Left cardiac atrium (tissue), 2 donors: Measurements from ENCODE around the gene APEH. TPM values are rescaled to one million over a fixed set of nuclear protein-coding genes. Genes with fewer than 3 reads are reported as not detected.

ENCODE experiments used
- total RNA-seq, 2 donors: library from RNA; stranded (reverse); fragmentation: NEBNext Ultra II Directional; extraction: Animal tissue kit (Norgen Biotek cat#: 25700); gene quantifications; one replicate each; pipeline ENCODE4 v1.2.1, GENCODE V29; 2021
- donor health status: DM: no; HTN: yes; CAD: no; lungs with severe emphysema.
- donor health status: DM: yes; HTN: yes; CAD: no.

Gene APEH
- total RNA-seq, 2 donors from 2014 or later, result 75.3 to 82.6 TPM

Other genes with a start within 250 kb of the APEH start
- gene NICN1, start 245.0 kb upstream of the APEH start, total RNA-seq, result 10 to 100 TPM; 12.0 to 17.2 TPM
- gene DAG1, start 204.1 kb upstream of the APEH start, total RNA-seq, result 100 to 1,000 TPM in 1 of 2 donors, 10 to 100 TPM in 1; 91.4 to 100 TPM
- under 1 TPM; 0.27 to 0.39 TPM for gene BSN, start 119.9 kb upstream of the APEH start, total RNA-seq
- gene MST1, start 15.1 kb downstream of the APEH start, total RNA-seq, result 10 to 100 TPM in 1 of 2 donors, 1 to 10 TPM in 1; 8.8 to 11.5 TPM
- 10 to 100 TPM; 39.2 to 44.8 TPM for gene RNF123, start 15.2 kb downstream of the APEH start, total RNA-seq
- under 1 TPM in 1 of 2 donors, not detected in 1; 0.09 TPM for gene AMIGO3, start 45.3 kb downstream of the APEH start, total RNA-seq
- gene GMPPB, start 49.6 kb downstream of the APEH start, total RNA-seq, result 10 to 100 TPM; 22.4 to 38.3 TPM
- gene IP6K1, start 112.2 kb downstream of the APEH start, total RNA-seq, result 10 to 100 TPM; 22.3 to 22.4 TPM
- gene CDHR4, start 125.5 kb downstream of the APEH start, total RNA-seq, result under 1 TPM in 1 of 2 donors, not detected in 1; 0.24 TPM
- 1 to 10 TPM; 2.6 to 3.8 TPM for gene INKA1, start 128.9 kb downstream of the APEH start, total RNA-seq
- 10 to 100 TPM; 23.9 to 31.0 TPM for gene UBA7, start 139.6 kb downstream of the APEH start, total RNA-seq
- gene TRAIP, start 182.2 kb downstream of the APEH start, total RNA-seq, result 1 to 10 TPM; 1.4 to 1.7 TPM
- not detected for gene CAMKV, start 195.6 kb downstream of the APEH start, total RNA-seq
- gene MST1R, start 229.5 kb downstream of the APEH start, total RNA-seq, result 1 to 10 TPM; 1.7 to 1.8 TPM